ENCODE results near the gene ICE2.
A peak's percentile ranks its signal among the peaks of the same experiment; 100 is the strongest.

The ICE2 gene

DNA sequence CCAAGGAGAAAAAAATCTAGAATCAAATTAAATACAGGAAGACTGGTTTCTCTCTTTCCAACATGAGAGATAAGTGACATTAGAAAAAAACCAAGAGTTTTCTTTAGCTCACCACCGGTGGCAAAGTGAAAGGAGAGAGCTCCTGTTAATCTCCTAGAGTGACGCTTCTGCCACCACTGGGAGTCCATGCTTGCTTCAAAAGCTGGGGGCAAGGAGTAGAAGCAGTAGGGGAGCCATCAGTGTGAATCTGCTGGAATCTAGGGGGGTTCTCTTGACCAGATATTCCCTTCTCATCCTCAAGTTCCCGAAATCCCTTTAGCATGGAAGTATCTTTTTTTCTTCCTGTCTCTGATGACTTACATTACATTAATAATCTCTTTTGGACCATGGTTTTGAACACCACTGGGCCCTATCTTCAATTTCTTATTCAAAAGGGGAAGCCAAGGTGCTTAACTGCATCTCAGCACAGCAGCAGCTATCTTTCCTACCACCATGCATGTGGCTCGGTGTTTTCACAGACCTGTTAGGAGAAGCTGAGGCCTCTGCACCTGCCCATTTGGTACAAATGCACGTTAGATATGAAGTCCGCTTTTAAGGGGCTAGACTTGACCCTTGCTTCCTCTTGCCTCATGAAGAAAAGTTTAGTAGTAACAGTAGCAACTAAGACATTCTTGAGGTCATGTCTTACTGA lies 6.6 kb upstream of the ICE2 start:
- H3K27me3 ChIP-seq (ENCODE audit: control insufficient read depth, insufficient read depth, low read length): no peaks in the 10 kb centered on the region
- no peaks in the 10 kb centered on the region for H3K9me3 ChIP-seq (ENCODE audit: control insufficient read depth, insufficient read depth, low read length)
- H3K4me3 ChIP-seq (ENCODE audit: low read depth, low read length): no peak overlapping the region
- H3K9ac ChIP-seq (ENCODE audit: low read depth, low read length): no peak overlapping the region
- no peaks in the 10 kb centered on the region for H3K4me1 ChIP-seq (ENCODE audit: control insufficient read depth, insufficient read depth, low read length)
- H3K36me3 ChIP-seq (ENCODE audit: control insufficient read depth, insufficient read depth, low read length): no peaks in the 10 kb centered on the region

DNA sequence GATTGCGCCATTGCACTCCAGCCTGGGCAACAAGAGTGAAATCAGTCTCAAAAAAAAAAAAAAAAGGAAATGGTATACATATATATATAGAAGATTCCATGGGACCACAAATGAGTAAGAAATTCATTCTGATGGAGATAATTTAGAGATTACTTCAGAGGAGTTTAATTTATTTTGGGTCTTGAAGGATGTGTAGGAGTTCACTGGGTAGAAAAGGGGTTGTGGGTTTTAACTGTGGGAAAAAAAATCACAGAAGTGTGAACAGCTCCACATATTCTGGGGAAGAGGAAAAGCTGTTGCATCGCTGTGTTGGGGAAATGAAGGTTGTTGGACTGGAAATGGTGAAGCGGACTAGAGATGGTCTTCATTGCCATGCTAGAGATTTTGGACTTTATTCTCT lies 4.1 kb upstream of the ICE2 start:
- Histone ChIP-seq H3K9ac (ENCODE audit: low read depth, low read length) (no peak overlapping the region), H3K9me3 (ENCODE audit: control insufficient read depth, insufficient read depth, low read length) (no peaks in the 10 kb centered on the region), H3K4me1 (ENCODE audit: control insufficient read depth, insufficient read depth, low read length) (peaks cover under 1% of the 10 kb centered on the region), H3K4me3 (ENCODE audit: low read depth, low read length) (no peak overlapping the region), H3K36me3 (ENCODE audit: control insufficient read depth, insufficient read depth, low read length) (no peaks in the 10 kb centered on the region), H3K27me3 (ENCODE audit: control insufficient read depth, insufficient read depth, low read length) (no peaks in the 10 kb centered on the region)

DNA sequence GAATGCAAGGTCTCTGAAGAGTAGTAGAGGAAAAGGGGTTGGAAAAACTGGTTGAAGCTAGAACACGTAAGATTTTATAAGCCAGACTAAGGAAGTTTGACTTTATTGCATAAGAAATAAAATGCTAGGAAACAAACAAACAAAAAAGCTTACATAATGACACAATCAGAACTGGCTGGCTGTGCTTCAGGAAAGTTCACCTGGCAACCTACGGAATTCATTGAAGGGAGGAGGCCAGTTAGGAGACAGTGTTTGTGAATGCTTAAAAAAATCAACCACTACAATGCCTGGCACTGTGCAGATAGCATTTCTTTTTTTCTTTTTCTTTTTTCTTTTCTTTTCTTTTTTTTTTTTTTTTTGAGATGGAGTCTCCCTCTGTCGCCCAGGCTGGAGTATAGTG lies 1.9 kb upstream of the ICE2 start:
- Histone ChIP-seq H3K4me3 (ENCODE audit: low read depth, low read length) (no peak overlapping the region), H3K9me3 (ENCODE audit: control insufficient read depth, insufficient read depth, low read length) (no peaks in the 10 kb centered on the region), H3K27me3 (ENCODE audit: control insufficient read depth, insufficient read depth, low read length) (no peaks in the 10 kb centered on the region), H3K4me1 (ENCODE audit: control insufficient read depth, insufficient read depth, low read length) (peaks cover 12% of the 10 kb centered on the region), H3K36me3 (ENCODE audit: control insufficient read depth, insufficient read depth, low read length) (no peaks in the 10 kb centered on the region), H3K9ac (ENCODE audit: low read depth, low read length) (no peak overlapping the region)

DNA sequence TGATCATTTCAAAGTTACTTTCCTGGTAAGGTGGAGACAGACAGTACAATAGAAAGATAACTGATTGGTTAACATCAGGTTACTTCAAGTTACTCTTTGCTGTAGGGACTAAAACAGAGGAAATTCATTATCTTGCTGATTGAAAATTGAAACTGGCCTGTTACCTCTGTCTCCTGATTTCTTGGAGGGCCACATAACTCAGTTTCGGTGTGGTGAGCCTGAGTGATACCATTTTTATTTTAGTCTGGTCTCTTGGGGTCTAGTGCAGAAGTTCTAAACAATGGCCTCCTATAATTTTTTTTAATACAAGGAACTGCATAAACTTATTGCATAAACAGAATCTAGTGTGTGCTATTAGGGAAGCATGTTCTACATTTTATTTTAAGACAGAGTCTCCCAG lies 1.2 kb upstream of the ICE2 start:
- no peaks in the 10 kb centered on the region for H3K27me3 ChIP-seq (ENCODE audit: control insufficient read depth, insufficient read depth, low read length)
- H3K9ac ChIP-seq (ENCODE audit: low read depth, low read length): no peak overlapping the region
- no peaks in the 10 kb centered on the region for H3K36me3 ChIP-seq (ENCODE audit: control insufficient read depth, insufficient read depth, low read length)
- no peaks in the 10 kb centered on the region for H3K9me3 ChIP-seq (ENCODE audit: control insufficient read depth, insufficient read depth, low read length)
- no peak overlapping the region for H3K4me3 ChIP-seq (ENCODE audit: low read depth, low read length)
- H3K4me1 ChIP-seq (ENCODE audit: control insufficient read depth, insufficient read depth, low read length): peaks cover 12% of the 10 kb centered on the region

DNA sequence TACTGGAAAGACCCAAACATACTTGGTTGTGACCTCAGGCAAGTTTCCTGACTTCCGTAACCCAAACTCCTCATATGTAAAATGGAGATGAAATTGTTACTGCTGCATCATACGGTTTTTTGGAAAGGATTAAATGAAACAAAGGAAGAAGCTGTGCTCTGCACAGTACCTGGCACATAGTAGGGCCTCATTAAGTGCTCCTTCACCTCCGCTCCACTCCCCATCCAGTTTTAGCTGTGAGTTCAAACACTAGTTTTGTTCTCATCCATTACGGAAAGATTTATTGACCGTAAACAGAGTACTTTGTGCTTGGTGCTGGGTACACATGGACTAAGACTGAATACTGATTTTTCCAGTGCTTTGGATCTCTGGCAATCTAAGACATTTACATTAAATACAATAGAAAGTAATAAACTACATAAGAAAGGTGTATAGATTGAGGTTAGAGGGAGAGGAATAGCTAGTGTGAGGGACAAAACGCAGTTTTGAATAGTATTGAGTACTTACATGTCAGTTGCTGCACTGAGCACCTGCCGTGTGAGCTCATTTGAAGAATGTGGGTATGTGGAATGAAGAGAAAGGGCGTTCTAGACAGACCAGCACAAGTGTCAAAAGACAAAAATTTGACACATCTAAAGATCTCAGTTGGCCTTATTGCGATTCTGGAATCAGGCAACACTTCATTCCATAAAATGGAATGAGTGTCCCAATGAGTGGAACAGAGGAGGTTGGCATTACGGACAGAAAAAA lies 594 bp upstream of the ICE2 start:
- H3K4me3 ChIP-seq (ENCODE audit: low read depth, low read length): peak overlapping the region; percentile 96
- no peaks in the 10 kb centered on the region for H3K36me3 ChIP-seq (ENCODE audit: control insufficient read depth, insufficient read depth, low read length)
- no peaks in the 10 kb centered on the region for H3K27me3 ChIP-seq (ENCODE audit: control insufficient read depth, insufficient read depth, low read length)
- no peaks in the 10 kb centered on the region for H3K9me3 ChIP-seq (ENCODE audit: control insufficient read depth, insufficient read depth, low read length)
- H3K9ac ChIP-seq (ENCODE audit: low read depth, low read length): peak overlapping the region; percentile 57
- H3K4me1 ChIP-seq (ENCODE audit: control insufficient read depth, insufficient read depth, low read length): peaks cover 12% of the 10 kb centered on the region

- H3K27me3 ChIP-seq (ENCODE audit: control insufficient read depth, insufficient read depth, low read length): no peaks in the 10 kb centered on the region
- no peaks in the 10 kb centered on the region for H3K9me3 ChIP-seq (ENCODE audit: control insufficient read depth, insufficient read depth, low read length)
- H3K36me3 ChIP-seq (ENCODE audit: control insufficient read depth, insufficient read depth, low read length): peaks cover 3% of the 10 kb centered on the region
- peaks cover 12% of the 10 kb centered on the region for H3K4me1 ChIP-seq (ENCODE audit: control insufficient read depth, insufficient read depth, low read length)
- peak overlapping the region; percentile 95 for H3K9ac ChIP-seq (ENCODE audit: low read depth, low read length)
- H3K4me3 ChIP-seq (ENCODE audit: low read depth, low read length): peak overlapping the region; percentile 96
These were observed 901 bp downstream of the ICE2 start for GRCh38 chr15:60477916-60478565.

DNA sequence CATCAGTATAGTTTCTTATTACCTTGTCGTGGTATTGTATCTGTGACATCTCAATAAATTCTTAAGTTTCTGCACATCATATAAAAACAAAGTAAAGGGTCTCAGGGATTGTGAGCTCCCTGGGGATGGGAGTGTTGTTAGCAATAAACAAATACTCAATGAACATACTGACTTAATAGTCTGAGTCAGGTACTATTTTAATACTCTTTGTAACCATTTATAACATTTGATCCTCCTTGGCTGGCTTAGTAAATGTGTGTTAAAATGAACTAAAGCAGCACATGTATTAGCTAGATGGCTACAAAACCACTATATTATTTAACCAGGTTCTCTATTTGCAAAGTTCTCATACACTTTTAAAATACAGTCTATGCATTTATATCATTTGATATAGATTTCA lies 1.8 kb downstream of the ICE2 start:
- Histone ChIP-seq H3K9ac (ENCODE audit: low read depth, low read length) (no peak overlapping the region), H3K27me3 (ENCODE audit: control insufficient read depth, insufficient read depth, low read length) (no peaks in the 10 kb centered on the region), H3K36me3 (ENCODE audit: control insufficient read depth, insufficient read depth, low read length) (peaks cover 4% of the 10 kb centered on the region), H3K9me3 (ENCODE audit: control insufficient read depth, insufficient read depth, low read length) (no peaks in the 10 kb centered on the region), H3K4me3 (ENCODE audit: low read depth, low read length) (no peak overlapping the region), H3K4me1 (ENCODE audit: control insufficient read depth, insufficient read depth, low read length) (peaks cover 12% of the 10 kb centered on the region)

- Histone ChIP-seq H3K27me3 (ENCODE audit: control insufficient read depth, insufficient read depth, low read length) (no peaks in the 10 kb centered on the region), H3K4me3 (ENCODE audit: low read depth, low read length) (no peak overlapping the region), H3K36me3 (ENCODE audit: control insufficient read depth, insufficient read depth, low read length) (peaks cover 4% of the 10 kb centered on the region), H3K9me3 (ENCODE audit: control insufficient read depth, insufficient read depth, low read length) (no peaks in the 10 kb centered on the region), H3K4me1 (ENCODE audit: control insufficient read depth, insufficient read depth, low read length) (peaks cover 12% of the 10 kb centered on the region), H3K9ac (ENCODE audit: low read depth, low read length) (no peak overlapping the region)
These were observed 2.2 kb downstream of the ICE2 start for GRCh38 chr15:60476713-60477112.

DNA sequence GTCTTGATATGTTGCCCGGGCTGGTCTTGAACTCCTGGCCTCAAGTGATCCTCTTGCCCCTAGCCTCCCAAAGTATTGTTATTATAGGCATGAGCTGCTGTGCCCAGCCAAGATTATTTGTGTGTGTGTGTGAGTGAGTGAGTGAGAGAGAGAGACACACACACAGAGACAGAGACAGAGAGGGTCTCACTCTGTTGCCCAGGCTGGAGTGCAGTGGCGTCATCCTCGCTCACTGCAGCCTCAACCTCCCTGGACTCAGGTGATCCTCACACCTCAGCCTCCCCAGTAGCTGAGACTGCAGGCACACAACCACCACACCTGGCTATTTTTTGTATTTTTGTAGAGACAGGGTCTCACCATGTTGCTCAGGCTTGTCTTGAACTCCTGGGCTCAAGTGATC lies 5.8 kb downstream of the ICE2 start:
- no peak overlapping the region for H3K4me3 ChIP-seq (ENCODE audit: low read depth, low read length)
- H3K27me3 ChIP-seq (ENCODE audit: control insufficient read depth, insufficient read depth, low read length): no peaks in the 10 kb centered on the region
- H3K9me3 ChIP-seq (ENCODE audit: control insufficient read depth, insufficient read depth, low read length): no peaks in the 10 kb centered on the region
- peaks cover 12% of the 10 kb centered on the region for H3K4me1 ChIP-seq (ENCODE audit: control insufficient read depth, insufficient read depth, low read length)
- H3K9ac ChIP-seq (ENCODE audit: low read depth, low read length): no peak overlapping the region
- H3K36me3 ChIP-seq (ENCODE audit: control insufficient read depth, insufficient read depth, low read length): peaks cover 4% of the 10 kb centered on the region

DNA sequence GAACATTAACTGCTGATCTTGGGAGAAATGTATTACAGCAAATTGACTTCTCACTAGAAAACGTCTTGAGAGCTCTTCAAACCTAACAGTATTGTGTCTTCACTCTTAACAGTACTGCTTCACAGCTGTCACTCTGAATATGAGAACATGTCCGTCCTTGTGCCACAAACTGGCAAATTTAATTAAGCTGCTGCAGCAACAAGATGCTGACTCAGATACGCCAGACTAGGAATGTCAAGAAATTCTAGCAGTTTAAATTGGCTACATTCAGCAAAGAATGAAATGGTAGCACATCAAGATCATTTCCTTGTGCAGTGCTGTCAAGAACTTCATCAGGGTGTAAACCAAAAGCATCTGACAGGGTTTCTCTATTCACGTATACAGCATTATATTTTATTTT lies 7.6 kb downstream of the ICE2 start:
- H3K4me3 ChIP-seq (ENCODE audit: low read depth, low read length): no peak overlapping the region
- H3K9me3 ChIP-seq (ENCODE audit: control insufficient read depth, insufficient read depth, low read length): no peaks in the 10 kb centered on the region
- no peaks in the 10 kb centered on the region for H3K27me3 ChIP-seq (ENCODE audit: control insufficient read depth, insufficient read depth, low read length)
- no peaks in the 10 kb centered on the region for H3K4me1 ChIP-seq (ENCODE audit: control insufficient read depth, insufficient read depth, low read length)
- no peak overlapping the region for H3K9ac ChIP-seq (ENCODE audit: low read depth, low read length)
- H3K36me3 ChIP-seq (ENCODE audit: control insufficient read depth, insufficient read depth, low read length): peaks cover 4% of the 10 kb centered on the region

DNA sequence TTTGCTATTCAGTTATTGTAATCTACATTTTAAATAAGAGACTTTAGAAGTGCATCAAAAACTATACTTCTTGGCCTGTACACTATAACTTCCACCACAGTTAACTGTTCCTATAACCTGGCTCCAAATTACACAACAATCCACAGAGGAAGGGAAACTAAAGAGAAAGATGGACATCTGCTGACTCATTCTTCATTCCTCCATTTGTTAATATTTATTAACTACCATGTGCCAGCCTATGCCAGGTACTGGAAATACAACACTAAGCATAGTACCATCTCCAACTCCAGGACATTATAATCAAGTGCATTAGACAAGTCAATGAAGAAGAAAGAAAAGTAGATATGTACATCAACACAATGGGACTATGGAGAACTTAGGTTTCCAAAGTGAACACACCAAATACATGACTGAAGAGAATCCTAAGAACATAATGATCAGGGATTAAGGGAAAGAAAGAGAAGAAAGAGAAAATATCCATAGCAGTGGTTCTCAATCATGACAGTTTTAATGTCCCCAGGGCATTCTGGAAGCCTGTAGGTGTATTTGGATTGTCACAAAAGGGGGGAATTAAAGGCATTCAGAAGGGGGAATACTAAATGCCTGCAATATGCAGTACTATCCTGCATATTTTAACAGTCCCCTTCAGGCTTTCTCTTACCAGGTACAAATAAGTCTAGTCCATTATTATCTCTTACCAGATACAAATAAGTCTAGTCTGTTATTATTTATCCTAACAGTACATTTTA lies 8.9 kb downstream of the ICE2 start:
- H3K9me3 ChIP-seq (ENCODE audit: control insufficient read depth, insufficient read depth, low read length): no peaks in the 10 kb centered on the region
- H3K27me3 ChIP-seq (ENCODE audit: control insufficient read depth, insufficient read depth, low read length): no peaks in the 10 kb centered on the region
- no peak overlapping the region for H3K4me3 ChIP-seq (ENCODE audit: low read depth, low read length)
- H3K36me3 ChIP-seq (ENCODE audit: control insufficient read depth, insufficient read depth, low read length): peaks cover 4% of the 10 kb centered on the region
- H3K9ac ChIP-seq (ENCODE audit: low read depth, low read length): no peak overlapping the region
- H3K4me1 ChIP-seq (ENCODE audit: control insufficient read depth, insufficient read depth, low read length): no peaks in the 10 kb centered on the region

Data from iPS-15b (cell line).